Endometrial microvascular endothelial cells (primary cell): ENCODE measurements around the gene REM2. TPM values are rescaled to one million over a fixed set of nuclear protein-coding genes. Genes with fewer than 3 reads are reported as not detected.

Experiments used
- in situ Hi-C: cut with HindIII; loops from 2 replicates; pipeline ENCODE4 v1.10.0; 2017; ENCODE audit warnings: low sequenced_read_pairs, low pct_unique_long_range_greater_than_20kb; ENCODE audit errors: inconsistent ontology term
- total RNA-seq: library from RNA; depleted of rRNA; stranded (reverse); fragments of >200 nt; gene quantifications from one replicate; pipeline ENCODE4 v1.2.3, GENCODE V29; 2015; ENCODE audit errors: inconsistent ontology term

Gene REM2
- total RNA-seq, 1 donor from 2014 or later: not detected

- in situ Hi-C loops: no loop called here
These were observed 11.6 kb upstream of the REM2 start, which contains the start of gene LRP10 for GRCh38 chr14:22871224-22872032. Gene LRP10 (plus strand): TSS chr14:22871740. CDS start chr14:22872304, 564 bp downstream.

DNA sequence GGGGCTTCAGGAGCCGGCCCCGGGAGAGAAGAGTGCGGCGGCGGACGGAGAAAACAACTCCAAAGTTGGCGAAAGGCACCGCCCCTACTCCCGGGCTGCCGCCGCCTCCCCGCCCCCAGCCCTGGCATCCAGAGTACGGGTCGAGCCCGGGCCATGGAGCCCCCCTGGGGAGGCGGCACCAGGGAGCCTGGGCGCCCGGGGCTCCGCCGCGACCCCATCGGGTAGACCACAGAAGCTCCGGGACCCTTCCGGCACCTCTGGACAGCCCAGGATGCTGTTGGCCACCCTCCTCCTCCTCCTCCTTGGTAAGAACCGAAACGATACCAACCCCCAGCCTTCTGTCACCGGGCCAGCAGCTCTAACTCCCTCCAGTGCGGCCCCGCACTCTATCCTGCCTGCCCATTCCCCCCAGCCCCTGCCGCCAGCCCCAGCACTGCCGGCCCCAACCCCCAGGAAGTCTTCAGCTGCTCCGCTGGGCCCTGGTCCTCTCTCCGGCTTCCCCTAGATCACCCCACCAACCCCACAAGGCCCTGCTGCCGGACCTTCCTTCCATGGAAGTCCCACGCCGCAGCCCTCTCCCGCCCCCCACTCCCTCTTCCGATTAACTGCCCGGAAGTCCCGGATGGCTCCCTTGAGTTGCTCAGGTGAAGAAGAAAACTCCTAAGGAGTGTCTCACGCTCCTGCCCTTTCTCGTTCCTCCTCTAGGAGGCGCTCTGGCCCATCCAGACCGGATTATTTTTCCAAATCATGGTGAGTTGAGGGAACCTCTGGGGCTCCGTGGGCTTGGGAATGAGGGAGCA, 10.8 kb upstream of the REM2 start:
- in situ Hi-C loops: no loop called here

DNA sequence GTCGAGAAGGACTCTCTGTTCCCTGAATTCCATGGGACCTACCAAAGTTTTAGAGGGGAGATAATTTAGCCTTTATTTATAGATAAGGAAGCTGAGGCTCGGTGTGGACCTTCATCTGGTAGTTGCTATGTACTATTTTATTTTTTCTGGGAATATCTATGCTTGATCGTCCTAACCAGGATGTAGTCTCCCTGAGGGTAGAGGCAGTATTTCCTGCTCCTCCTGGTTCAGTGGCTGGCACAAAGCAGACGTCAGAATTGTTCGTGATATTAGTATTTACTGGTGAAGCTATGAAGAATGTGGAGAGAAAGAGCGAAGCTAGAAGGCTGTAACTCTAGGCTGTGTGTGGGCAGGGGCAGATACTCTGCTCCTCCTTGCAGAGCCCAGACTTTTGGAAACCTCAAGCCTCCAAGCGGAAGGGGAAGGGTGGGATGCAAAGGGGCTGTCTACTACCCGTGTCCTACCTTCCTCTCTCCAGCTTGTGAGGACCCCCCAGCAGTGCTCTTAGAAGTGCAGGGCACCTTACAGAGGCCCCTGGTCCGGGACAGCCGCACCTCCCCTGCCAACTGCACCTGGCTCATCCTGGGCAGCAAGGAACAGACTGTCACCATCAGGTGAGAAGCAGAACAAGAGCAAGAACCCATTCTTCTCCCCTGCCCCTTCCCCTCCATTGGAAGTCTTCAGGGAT, 10.0 kb upstream of the REM2 start:
- in situ Hi-C loops: no loop called here

DNA sequence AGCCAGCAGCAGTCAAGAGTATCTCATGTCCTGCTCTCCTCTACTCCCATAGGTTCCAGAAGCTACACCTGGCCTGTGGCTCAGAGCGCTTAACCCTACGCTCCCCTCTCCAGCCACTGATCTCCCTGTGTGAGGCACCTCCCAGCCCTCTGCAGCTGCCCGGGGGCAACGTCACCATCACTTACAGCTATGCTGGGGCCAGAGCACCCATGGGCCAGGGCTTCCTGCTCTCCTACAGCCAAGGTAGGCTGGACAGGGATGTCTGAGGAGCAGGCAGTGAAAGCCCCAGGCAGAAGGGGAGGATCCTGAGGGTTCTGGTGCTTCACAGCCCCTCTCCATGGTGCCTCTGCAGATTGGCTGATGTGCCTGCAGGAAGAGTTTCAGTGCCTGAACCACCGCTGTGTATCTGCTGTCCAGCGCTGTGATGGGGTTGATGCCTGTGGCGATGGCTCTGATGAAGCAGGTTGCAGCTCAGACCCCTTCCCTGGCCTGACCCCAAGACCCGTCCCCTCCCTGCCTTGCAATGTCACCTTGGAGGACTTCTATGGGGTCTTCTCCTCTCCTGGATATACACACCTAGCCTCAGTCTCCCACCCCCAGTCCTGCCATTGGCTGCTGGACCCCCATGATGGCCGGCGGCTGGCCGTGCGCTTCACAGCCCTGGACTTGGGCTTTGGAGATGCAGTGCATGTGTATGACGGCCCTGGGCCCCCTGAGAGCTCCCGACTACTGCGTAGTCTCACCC, 7.8 kb upstream of the REM2 start:
- in situ Hi-C loops: no loop called here

DNA sequence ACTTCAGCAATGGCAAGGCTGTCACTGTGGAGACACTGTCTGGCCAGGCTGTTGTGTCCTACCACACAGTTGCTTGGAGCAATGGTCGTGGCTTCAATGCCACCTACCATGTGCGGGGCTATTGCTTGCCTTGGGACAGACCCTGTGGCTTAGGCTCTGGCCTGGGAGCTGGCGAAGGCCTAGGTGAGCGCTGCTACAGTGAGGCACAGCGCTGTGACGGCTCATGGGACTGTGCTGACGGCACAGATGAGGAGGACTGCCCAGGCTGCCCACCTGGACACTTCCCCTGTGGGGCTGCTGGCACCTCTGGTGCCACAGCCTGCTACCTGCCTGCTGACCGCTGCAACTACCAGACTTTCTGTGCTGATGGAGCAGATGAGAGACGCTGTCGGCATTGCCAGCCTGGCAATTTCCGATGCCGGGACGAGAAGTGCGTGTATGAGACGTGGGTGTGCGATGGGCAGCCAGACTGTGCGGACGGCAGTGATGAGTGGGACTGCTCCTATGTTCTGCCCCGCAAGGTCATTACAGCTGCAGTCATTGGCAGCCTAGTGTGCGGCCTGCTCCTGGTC, 7.2 kb upstream of the REM2 start:
- in situ Hi-C loops: no loop called here

DNA sequence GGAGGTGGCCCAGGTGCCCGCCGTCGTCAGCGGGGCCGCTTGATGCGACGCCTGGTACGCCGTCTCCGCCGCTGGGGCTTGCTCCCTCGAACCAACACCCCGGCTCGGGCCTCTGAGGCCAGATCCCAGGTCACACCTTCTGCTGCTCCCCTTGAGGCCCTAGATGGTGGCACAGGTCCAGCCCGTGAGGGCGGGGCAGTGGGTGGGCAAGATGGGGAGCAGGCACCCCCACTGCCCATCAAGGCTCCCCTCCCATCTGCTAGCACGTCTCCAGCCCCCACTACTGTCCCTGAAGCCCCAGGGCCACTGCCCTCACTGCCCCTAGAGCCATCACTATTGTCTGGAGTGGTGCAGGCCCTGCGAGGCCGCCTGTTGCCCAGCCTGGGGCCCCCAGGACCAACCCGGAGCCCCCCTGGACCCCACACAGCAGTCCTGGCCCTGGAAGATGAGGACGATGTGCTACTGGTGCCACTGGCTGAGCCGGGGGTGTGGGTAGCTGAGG, 6.0 kb upstream of the REM2 start:
- in situ Hi-C loops: no loop called here

GRCh38 chr14:22878271-22879246, 4.5 kb upstream of the REM2 start:
- in situ Hi-C loops: no loop called here

DNA sequence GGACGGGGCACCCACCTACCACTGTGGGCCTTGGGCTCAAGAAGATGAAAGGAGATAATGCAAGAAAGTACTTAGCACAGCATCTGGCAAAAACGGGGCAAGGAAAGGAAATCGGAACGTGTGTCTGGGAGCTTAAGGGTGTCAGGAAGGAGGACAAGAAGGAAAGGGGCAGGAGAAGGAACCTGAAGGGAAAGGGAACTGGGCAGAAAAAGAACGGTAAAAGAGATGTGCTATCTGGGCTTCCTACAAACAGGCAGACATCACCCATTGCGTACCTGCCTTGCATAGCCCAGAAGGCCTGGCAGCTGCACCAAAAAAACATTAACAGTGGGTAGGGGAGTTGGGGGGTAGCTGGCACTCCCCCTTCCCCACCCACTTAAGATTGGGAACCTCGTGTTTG, 958 bp upstream of the REM2 start:
- in situ Hi-C loops: no loop called here

GRCh38 chr14:22882529-22883172, 371 bp upstream of the REM2 start:
- in situ Hi-C loops: no loop called here

- in situ Hi-C loops: no loop called here
These were observed 1.2 kb downstream of the REM2 start for GRCh38 chr14:22884076-22884737.

GRCh38 chr14:22884738-22885523, 1.9 kb downstream of the REM2 start:
- in situ Hi-C loops: no loop called here

DNA sequence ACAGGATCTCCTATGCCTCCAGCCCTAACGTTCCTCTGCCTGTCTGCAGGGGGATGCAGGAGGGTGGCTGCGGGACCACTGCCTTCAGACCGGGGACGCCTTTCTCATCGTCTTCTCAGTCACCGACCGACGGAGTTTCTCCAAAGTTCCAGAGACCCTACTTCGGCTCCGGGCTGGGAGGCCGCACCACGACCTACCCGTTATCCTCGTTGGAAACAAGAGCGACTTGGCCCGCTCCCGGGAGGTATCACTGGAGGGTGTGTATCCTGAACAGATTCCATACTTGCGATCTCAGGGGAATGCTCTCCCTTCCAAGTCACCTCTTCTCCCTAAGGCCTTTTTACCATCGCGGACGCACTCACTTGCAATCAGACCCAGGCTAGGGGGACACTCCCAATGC, 3.0 kb downstream of the REM2 start:
- in situ Hi-C loops: no loop called here

DNA sequence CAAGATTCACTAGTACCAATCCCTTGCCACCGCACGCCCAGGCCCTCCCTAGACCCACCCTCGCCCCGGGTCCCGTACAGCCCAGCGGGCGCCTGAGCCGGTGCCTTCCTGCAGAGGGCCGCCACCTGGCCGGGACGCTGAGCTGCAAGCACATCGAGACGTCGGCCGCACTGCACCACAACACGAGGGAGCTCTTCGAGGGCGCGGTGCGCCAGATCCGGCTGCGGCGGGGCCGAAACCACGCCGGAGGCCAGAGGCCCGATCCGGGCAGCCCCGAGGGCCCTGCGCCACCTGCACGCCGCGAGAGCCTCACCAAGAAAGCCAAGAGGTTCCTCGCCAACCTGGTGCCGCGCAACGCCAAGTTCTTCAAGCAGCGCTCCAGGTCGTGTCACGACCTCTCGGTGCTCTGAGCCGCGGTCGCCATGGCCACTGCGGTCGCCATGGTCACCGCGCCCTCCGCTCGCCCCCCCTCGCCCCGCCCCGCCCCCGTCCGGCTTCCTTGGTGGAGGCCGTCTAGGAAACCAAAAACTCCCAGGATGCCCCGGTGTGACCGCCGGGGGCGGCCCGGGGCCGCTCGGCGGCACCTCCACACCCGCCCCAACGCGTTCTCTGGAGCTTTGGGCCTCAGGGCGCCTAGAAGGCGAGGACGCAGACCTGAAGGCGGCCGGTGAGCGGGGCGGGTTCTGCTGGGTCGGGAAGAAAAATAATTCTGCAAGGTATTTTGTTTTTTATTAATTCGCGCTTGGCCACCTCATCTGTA, 3.7 kb downstream of the REM2 start:
- in situ Hi-C loops: no loop called here

DNA sequence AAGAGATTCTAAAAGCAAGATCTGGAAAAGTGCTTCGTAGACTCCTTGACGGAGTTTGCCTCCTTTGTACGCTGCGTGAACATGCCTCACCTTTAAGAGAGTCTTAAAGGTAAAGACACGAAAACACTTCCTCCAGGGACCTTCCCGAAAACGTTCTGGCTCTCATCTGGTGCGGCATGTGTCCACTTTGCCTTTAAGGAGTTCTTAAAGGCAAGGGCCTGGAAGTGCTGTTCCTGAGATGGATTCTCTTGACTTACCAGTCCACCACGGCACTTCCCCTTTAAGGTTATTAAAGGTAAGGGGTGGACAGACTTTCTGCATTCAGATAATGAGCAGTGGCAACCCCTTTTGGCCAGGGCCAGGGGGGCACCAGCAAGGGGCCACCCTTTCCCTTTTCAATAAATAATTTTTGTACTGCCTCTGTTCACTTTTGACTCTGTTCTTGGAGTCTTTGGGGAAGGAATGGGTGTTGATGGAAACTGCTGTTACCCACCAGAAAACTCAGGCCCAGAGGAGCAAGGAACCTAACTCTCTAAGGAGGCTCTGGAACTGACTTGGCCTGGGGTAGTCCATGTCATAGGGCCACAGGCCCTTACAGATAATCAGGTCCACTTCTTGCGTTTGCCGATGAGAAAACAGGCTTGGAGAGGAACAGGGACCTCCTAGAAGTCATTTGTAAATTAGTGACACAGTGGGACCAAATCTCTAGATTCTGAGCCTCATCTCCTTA, 4.4 kb downstream of the REM2 start:
- in situ Hi-C loops: no loop called here
